PFSK-1 (cell line): ENCODE results near the gene SLC12A6.

Experiments
- FOXP2 ChIP-seq: optimal IDR thresholded peaks from 2 replicates; pipeline ENCODE3; 2011; ENCODE audit warnings: borderline replicate concordance, control low read depth, inconsistent platforms; ENCODE audit not compliant: insufficient read depth; ENCODE audit errors: extremely low read length, extremely low read depth
- POLR2AphosphoS5 ChIP-seq: IDR thresholded peaks from 2 replicates; pipeline ENCODE4 v1.6.1; 2012; ENCODE audit warnings: low read depth, mild to moderate bottlenecking, control low read depth, low read length, moderate library complexity
- SIN3A ChIP-seq: IDR thresholded peaks from 2 replicates; pipeline ENCODE4 v1.6.1; 2012; ENCODE audit warnings: mild to moderate bottlenecking, low read length, moderate library complexity, borderline replicate concordance; ENCODE audit not compliant: insufficient read depth
- TAF1 ChIP-seq: IDR thresholded peaks from 2 replicates; pipeline ENCODE4 v1.6.1; 2012; ENCODE audit warnings: low read length, control low read depth, borderline replicate concordance; ENCODE audit not compliant: insufficient read depth
- TF ChIP-seq, protein P1 (sequence below), 2 experiments: IDR thresholded peaks; 2 replicates each; pipeline versions ENCODE4 v1.6.1 to v1.8.0; 2011 to 2012; ENCODE audit warnings: low read depth in 2 of 2, low read length in 2 of 2, control low read depth in 1 of 2, inconsistent platforms in 1 of 2, mild to moderate bottlenecking in 1 of 2, moderate library complexity in 1 of 2; ENCODE audit not compliant: insufficient read depth in 1 of 2

The SLC12A6 gene

DNA sequence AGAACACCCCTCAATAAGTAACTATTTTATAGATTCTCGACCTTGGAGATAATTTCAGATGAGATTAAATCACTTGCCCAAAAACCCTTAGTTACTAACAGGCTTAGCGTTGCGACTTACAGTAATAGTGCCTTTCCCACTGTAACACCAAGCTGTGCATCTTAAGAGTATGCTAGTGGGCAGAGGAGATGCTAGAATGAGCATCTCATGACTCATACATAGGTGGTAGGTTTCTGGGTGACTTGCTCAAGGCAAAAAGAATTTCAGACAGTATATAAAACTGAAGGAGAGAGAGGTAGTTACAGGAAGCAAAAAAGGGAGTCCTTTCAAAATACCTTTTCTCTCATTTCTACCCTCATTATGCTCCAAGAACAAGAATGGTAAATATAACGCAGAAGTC lies 131.6 kb downstream of the SLC12A6 start:
- TF ChIP-seq POLR2AphosphoS5 (no peak), SIN3A (no peak), TAF1 (no peak), FOXP2 (no peak)
- TF ChIP-seq, protein P1, sequence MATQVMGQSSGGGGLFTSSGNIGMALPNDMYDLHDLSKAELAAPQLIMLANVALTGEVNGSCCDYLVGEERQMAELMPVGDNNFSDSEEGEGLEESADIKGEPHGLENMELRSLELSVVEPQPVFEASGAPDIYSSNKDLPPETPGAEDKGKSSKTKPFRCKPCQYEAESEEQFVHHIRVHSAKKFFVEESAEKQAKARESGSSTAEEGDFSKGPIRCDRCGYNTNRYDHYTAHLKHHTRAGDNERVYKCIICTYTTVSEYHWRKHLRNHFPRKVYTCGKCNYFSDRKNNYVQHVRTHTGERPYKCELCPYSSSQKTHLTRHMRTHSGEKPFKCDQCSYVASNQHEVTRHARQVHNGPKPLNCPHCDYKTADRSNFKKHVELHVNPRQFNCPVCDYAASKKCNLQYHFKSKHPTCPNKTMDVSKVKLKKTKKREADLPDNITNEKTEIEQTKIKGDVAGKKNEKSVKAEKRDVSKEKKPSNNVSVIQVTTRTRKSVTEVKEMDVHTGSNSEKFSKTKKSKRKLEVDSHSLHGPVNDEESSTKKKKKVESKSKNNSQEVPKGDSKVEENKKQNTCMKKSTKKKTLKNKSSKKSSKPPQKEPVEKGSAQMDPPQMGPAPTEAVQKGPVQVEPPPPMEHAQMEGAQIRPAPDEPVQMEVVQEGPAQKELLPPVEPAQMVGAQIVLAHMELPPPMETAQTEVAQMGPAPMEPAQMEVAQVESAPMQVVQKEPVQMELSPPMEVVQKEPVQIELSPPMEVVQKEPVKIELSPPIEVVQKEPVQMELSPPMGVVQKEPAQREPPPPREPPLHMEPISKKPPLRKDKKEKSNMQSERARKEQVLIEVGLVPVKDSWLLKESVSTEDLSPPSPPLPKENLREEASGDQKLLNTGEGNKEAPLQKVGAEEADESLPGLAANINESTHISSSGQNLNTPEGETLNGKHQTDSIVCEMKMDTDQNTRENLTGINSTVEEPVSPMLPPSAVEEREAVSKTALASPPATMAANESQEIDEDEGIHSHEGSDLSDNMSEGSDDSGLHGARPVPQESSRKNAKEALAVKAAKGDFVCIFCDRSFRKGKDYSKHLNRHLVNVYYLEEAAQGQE (IDR thresholded peaks at IDR 0.05; ENCODE audit: insufficient read depth in 1 of 2, low read depth in 2 of 2, low read length in 2 of 2): no peak

DNA sequence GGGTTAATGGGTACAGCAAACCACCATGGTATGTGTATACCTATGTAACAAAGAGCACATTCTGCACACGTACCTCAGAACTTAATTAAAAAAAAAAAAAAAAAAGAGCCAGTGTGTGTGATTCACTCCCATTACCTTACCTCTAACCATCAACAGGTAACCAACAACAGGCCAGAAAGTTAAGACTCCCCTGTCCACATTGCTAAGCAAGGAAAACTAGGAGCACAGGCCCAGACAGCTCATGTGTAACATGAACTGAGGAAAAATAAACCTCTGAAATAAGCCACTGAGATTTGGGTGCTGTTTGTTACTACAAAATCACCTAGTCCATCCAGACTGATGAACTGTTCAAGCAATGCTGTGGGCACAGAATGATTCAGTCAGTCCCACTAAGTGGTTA lies 133.6 kb downstream of the SLC12A6 start:
- TF ChIP-seq, protein P1 (IDR thresholded peaks at IDR 0.05; ENCODE audit: insufficient read depth in 1 of 2, low read depth in 2 of 2, low read length in 2 of 2): no peak

DNA sequence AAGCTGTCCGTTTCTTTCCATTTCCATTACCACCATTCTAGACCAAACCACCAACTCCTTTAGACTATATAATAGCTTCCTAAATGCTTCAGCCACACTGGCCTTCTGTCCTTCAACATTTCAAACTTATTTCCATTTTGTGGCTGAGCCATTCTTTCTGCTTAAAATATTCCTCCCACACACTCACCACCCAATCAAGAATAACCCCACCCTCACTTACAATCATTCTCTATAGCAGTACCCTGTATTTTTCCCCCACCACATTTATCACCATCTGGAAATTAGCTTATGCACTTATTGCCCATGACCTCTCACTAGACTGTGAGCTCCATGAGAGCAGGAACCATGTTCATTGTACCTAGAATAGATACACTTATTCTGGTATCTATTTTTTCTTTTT lies 134.3 kb downstream of the SLC12A6 start:
- TF ChIP-seq FOXP2 (no peak), POLR2AphosphoS5 (no peak), TAF1 (no peak), SIN3A (no peak)
- TF ChIP-seq, protein P1 (IDR thresholded peaks at IDR 0.05; ENCODE audit: insufficient read depth in 1 of 2, low read depth in 2 of 2, low read length in 2 of 2): no peak

DNA sequence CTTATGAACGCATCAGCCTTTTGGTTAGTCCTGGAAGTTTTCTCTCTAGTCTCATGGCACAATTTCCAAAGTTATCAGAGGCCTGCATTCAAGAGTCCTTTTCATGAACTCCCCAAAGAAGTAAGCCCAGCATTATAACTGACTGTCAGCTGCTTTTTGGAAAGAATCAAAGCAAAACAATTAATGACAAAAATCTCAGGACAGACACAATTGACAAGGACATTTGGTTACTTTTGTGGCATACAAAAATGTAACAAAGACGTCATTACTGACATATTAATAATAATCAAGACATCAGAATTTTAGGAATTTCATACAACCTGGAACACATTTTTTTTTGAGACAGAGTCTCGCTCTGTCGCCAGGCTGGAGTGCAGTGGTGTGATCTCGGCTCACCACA lies 148.9 kb downstream of the SLC12A6 start:
- TF ChIP-seq TAF1 (no peak), POLR2AphosphoS5 (no peak), SIN3A (no peak), FOXP2 (no peak)
- TF ChIP-seq, protein P1 (IDR thresholded peaks at IDR 0.05; ENCODE audit: insufficient read depth in 1 of 2, low read depth in 2 of 2, low read length in 2 of 2): no peak

DNA sequence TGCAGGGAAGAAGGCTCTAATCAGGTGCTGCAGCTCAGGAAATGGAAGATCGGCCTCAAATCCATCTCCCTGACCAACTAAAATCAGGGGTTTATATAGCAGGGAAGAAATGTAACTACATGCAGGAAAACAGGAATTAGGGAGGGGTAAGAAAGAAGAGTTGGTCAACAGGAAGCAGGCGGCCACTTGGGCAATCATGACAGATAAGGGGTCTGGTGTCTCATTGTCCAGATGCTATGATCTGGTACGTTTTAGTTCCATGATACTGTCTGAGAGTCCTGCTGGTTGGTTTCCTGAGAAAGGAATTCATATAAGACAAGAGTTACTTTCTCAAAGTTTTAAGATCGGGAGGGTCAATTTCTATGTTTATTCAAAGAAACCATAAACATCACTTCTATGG lies 151.9 kb downstream of the SLC12A6 start:
- no peak for TF ChIP-seq FOXP2
